IMR-90 (cell line): ENCODE measurements around the gene PPP2R5E. TPM values are rescaled to one million over a fixed set of nuclear protein-coding genes. Genes with fewer than 3 reads are reported as not detected.

Experiments used
- ATAC-seq: fragments of 200-7000 bp; cut with Tn5 transposase; 2 replicates; pipeline ENCODE4 v1.9.1; 2020; ENCODE audit warnings: low read depth, mild to moderate bottlenecking, moderate library complexity
- BruUV-seq: library from RNA; stranded (reverse); fragments of 400-500 nt; replicated peaks from 2 replicates; lab custom pipeline; 2021; lab: Mats Ljungman, UMichigan
- CTCF ChIA-PET: fragments of 300-600 bp; formaldehyde crosslinking; extraction: SDS; loops from one replicate; lab custom pipeline; 2021; ENCODE audit warnings: antibody characterized with exemption; lab: Yijun Ruan, JAX
- POLR2A ChIA-PET: fragments of 300-600 bp; sonication (Branson Sonifier 250); formaldehyde crosslinking; loops from one replicate; lab custom pipeline; 2022; ENCODE audit warnings: antibody characterized with exemption; ENCODE audit not compliant: unreplicated experiment; lab: Charles Lee
- DNase-seq: peaks from one replicate; pipeline ENCODE4 v3.0.0; 2013
- H2AFZ ChIP-seq: replicated peaks from 2 replicates; pipeline ENCODE3; 2013; ENCODE audit warnings: low read length, mild to moderate bottlenecking; ENCODE audit not compliant: poor library complexity
- H2AK5ac ChIP-seq: 2 replicates; pipeline ENCODE4 v1.6.1; 2013; ENCODE audit warnings: low read depth, low read length, inconsistent platforms
- H2AK9ac ChIP-seq: replicated peaks from 2 replicates; pipeline ENCODE3; 2013; ENCODE audit warnings: mild to moderate bottlenecking, low read depth, low read length, moderate library complexity; ENCODE audit not compliant: poor library complexity
- H2BK120ac ChIP-seq: 2 replicates; pipeline ENCODE4 v1.6.1; 2013; ENCODE audit warnings: low read depth, low read length, inconsistent platforms
- H2BK15ac ChIP-seq: 3 replicates; pipeline ENCODE4 v1.6.1; 2013; ENCODE audit warnings: low read depth, low read length, inconsistent platforms
- H2BK20ac ChIP-seq: 2 replicates; pipeline ENCODE4 v1.6.1; 2013; ENCODE audit warnings: low read depth, mild to moderate bottlenecking, inconsistent platforms, low read length, moderate library complexity
- H2BK5ac ChIP-seq: 2 replicates; pipeline ENCODE4 v1.6.1; 2013; ENCODE audit warnings: mild to moderate bottlenecking, low read depth, low read length, inconsistent platforms; ENCODE audit not compliant: poor library complexity, severe bottlenecking
- H3K14ac ChIP-seq: replicated peaks from 2 replicates; pipeline ENCODE4 v1.6.1; 2013; ENCODE audit warnings: low read depth, low read length, inconsistent platforms
- H3K18ac ChIP-seq: 2 replicates; pipeline ENCODE4 v1.6.1; 2013; ENCODE audit warnings: low read depth, low read length, control low read depth
- H3K23ac ChIP-seq: 2 replicates; pipeline ENCODE4 v1.6.1; 2013; ENCODE audit warnings: low read depth, low read length, inconsistent platforms
- H3K27ac ChIP-seq: 2 replicates; pipeline ENCODE4 v1.5.1; 2013; ENCODE audit warnings: mild to moderate bottlenecking, control low read depth, low read length; ENCODE audit not compliant: insufficient read depth
- H3K27me3 ChIP-seq: 2 replicates; pipeline ENCODE4 v1.6.1; 2013; ENCODE audit warnings: low read length; ENCODE audit not compliant: control insufficient read depth, insufficient read depth
- H3K36me3 ChIP-seq: 2 replicates; pipeline ENCODE4 v1.6.1; 2013; ENCODE audit warnings: low read length, mixed read lengths; ENCODE audit not compliant: control insufficient read depth, insufficient read depth
- H3K4ac ChIP-seq: 2 replicates; pipeline ENCODE4 v1.6.1; 2013; ENCODE audit warnings: low read depth, low read length, inconsistent platforms
- H3K4me1 ChIP-seq: 2 replicates; pipeline ENCODE4 v1.6.1; 2013; ENCODE audit warnings: low read length, mixed read lengths; ENCODE audit not compliant: control insufficient read depth, insufficient read depth
- H3K4me2 ChIP-seq: 2 replicates; pipeline ENCODE4 v1.6.1; 2013; ENCODE audit warnings: low read depth, mild to moderate bottlenecking, control low read depth, low read length, moderate library complexity
- H3K4me3 ChIP-seq: 2 replicates; pipeline ENCODE4 v1.5.1; 2013; ENCODE audit warnings: low read depth, mild to moderate bottlenecking, control low read depth, low read length, moderate library complexity; ENCODE audit not compliant: insufficient read depth
- H3K56ac ChIP-seq: 2 replicates; pipeline ENCODE4 v1.6.1; 2013; ENCODE audit warnings: low read length, inconsistent platforms; ENCODE audit not compliant: insufficient read depth; ENCODE audit errors: extremely low read depth
- H3K79me1 ChIP-seq, 2 experiments: 2 replicates each; pipeline ENCODE4 v1.6.1; 2013; ENCODE audit warnings: low read length in 2 of 2, inconsistent platforms in 1 of 2, low read depth in 1 of 2
- H3K9ac ChIP-seq: 2 replicates; pipeline ENCODE4 v1.6.1; 2013; ENCODE audit warnings: low read depth, low read length, control low read depth
- H3K9me1 ChIP-seq: 2 replicates; pipeline ENCODE4 v1.6.1; 2013; ENCODE audit warnings: low read length, inconsistent platforms; ENCODE audit not compliant: insufficient read depth
- H3K9me3 ChIP-seq: 2 replicates; pipeline ENCODE4 v1.6.1; 2013; ENCODE audit warnings: low read length; ENCODE audit not compliant: control insufficient read depth, insufficient read depth
- H4K20me1 ChIP-seq: 2 replicates; pipeline ENCODE4 v1.6.1; 2013; ENCODE audit warnings: low read length, inconsistent platforms; ENCODE audit not compliant: insufficient read depth
- H4K5ac ChIP-seq: 2 replicates; pipeline ENCODE4 v1.6.1; 2013; ENCODE audit warnings: mild to moderate bottlenecking, low read depth, low read length, control low read depth
- H4K8ac ChIP-seq, 2 experiments: 2 replicates each; pipeline ENCODE4 v1.6.1; 2013; ENCODE audit warnings: low read depth in 2 of 2, low read length in 2 of 2, control low read depth in 1 of 2, inconsistent platforms in 1 of 2
- H4K91ac ChIP-seq: 2 replicates; pipeline ENCODE4 v1.6.1; 2013; ENCODE audit warnings: low read depth, low read length, inconsistent platforms; ENCODE audit not compliant: insufficient read depth
- BHLHE40 ChIP-seq: fragments of 150-350 bp; IDR thresholded peaks from 2 replicates; pipeline ENCODE4 v1.6.1; 2016; ENCODE audit warnings: mild to moderate bottlenecking, low read depth, low read length
- CEBPB ChIP-seq: IDR thresholded peaks from 2 replicates; pipeline ENCODE4 v1.6.1; 2012; ENCODE audit warnings: low read depth, low read length, improper control_type of control experiment
- ELK1 ChIP-seq: fragments of 150-350 bp; IDR thresholded peaks from 2 replicates; pipeline ENCODE4 v1.6.1; 2016; ENCODE audit warnings: low read depth, mild to moderate bottlenecking, low read length, moderate library complexity, borderline replicate concordance
- FOS ChIP-seq: fragments of 150-350 bp; IDR thresholded peaks from 2 replicates; pipeline ENCODE4 v1.6.1; 2016; ENCODE audit warnings: low read depth, low read length
- MAFK ChIP-seq: IDR thresholded peaks from 2 replicates; pipeline ENCODE4 v1.6.1; 2012; ENCODE audit warnings: low read depth, low read length, improper control_type of control experiment
- USF2 ChIP-seq: fragments of 150-350 bp; IDR thresholded peaks from 2 replicates; pipeline ENCODE4 v1.6.1; 2017; ENCODE audit warnings: mild to moderate bottlenecking, antibody characterized with exemption, low read length, low read depth
- WGBS, 2 experiments: methylation state at CpG; one replicate each; pipeline versions ENCODE4 v1.1.5 to v1.1.7; 2013; ENCODE audit warnings: missing lambda C conversion rate in 2 of 2; ENCODE audit not compliant: insufficient read length in 1 of 2; ENCODE audit errors: extremely low coverage in 2 of 2; 5-methylcytosine and 5-hydroxymethylcytosine counted together
- dilution Hi-C: fragments of 300-500 bp; cut with HindIII; formaldehyde crosslinking; loops from one replicate; pipeline ENCODE4 v1.14.3; 2018; ENCODE audit warnings: low sequenced_read_pairs; ENCODE audit not compliant: unreplicated experiment
- in situ Hi-C: fragments of 300-500 bp; cut with MboI; formaldehyde crosslinking; loops from 3 replicates; pipeline ENCODE4 v1.14.3; 2019; ENCODE audit warnings: low sequenced_read_pairs, inconsistent platforms, mixed read lengths
- intact Hi-C: fragments of 100-400 bp; cut with micrococcal nuclease; formaldehyde crosslinking; loops from 2 replicates; pipeline ENCODE4 v1.10.0; 2022
- polyA plus RNA-seq, 3 experiments: library from polyadenylated mRNA; depleted of rRNA; stranded (reverse); fragments of >200 nt; gene quantifications; 2 replicates each; pipeline ENCODE4 v1.2.3, GENCODE V29; 2012; ENCODE audit warnings: low replicate concordance in 1 of 3
- total RNA-seq: library from RNA; depleted of rRNA; stranded (reverse); fragments of >200 nt; gene quantifications from 2 replicates; pipeline ENCODE4 v1.2.3, GENCODE V29; 2012

Gene PPP2R5E
- total and polyA plus RNA-seq, 2 of the 4 experiments (the other 2 are of a cell fraction), result 9.7 to 12.2 TPM

GRCh38 chr14:63435204-63435603 is 108.0 kb downstream of the PPP2R5E start:
- CTCF ChIA-PET, result no interaction called here
- intact Hi-C loops, result loop anchor here (5.0 kb wide), 1 partner anchor 37 kb away; no protein-coding TSS in a partner anchor
- H3K4me2 ChIP-seq, result peak overlapping the region; percentile 44; the same call in 1 of the 2 replicates

More at GRCh38 chr14:63435204-63435603, 108.0 kb downstream of the PPP2R5E start:
- Histone ChIP-seq H3K18ac (no peak overlapping the region), H2BK5ac (peak overlapping the region; percentile 42), H3K9ac (no peak overlapping the region), H3K4me3 (no peak overlapping the region), H2BK15ac (no peak overlapping the region), H4K20me1 (peaks cover 49% of the 10 kb centered on the region), H3K4ac (peak overlapping the region; percentile 27; the same call in 1 of the 2 replicates), H2AK5ac (peak overlapping the region; percentile 31; the same call in 1 of the 2 replicates), H3K9me1 (peaks cover 18% of the 10 kb centered on the region), H3K79me1 (peaks cover 34 to 70% of the 10 kb centered on the region in 2 experiments), H4K8ac (peak overlapping the region in 1 of 2 experiments; percentile 54; a peak in 1 of 4 replicates), H3K23ac (no peak overlapping the region), H3K9me3 (no peaks in the 10 kb centered on the region), H3K27ac (no peak overlapping the region), H2AFZ (no peak overlapping the region), H4K5ac (no peak overlapping the region), H3K56ac (no peak overlapping the region), H2BK120ac (peak overlapping the region; percentile 36; the same call in 1 of the 2 replicates), H3K14ac (peak overlapping the region; percentile 51; the same call in 1 of the 2 replicates), H3K27me3 (no peaks in the 10 kb centered on the region), H3K36me3 (no peaks in the 10 kb centered on the region), H3K4me1 (peaks cover 10% of the 10 kb centered on the region), H4K91ac (no peak overlapping the region; the same call in 1 of the 2 replicates), H2BK20ac (no peak overlapping the region), H2AK9ac (no peak overlapping the region)
- in situ Hi-C loops (no loop called here), dilution Hi-C loops (no loop called here)
- TF ChIP-seq BHLHE40 (no peak), FOS (no peak), MAFK (no peak), ELK1 (no peak), USF2 (no peak), CEBPB (no peak)
- POLR2A ChIA-PET, result no interaction called here
- WGBS, 2 experiments, result no CpG with 5 or more reads among the region's 2 CpGs
- no TSS peak for BruUV-seq
- ATAC-seq (no peak), DNase-seq (no peak)
